Vagina (tissue), 2 donors: ENCODE results near the gene AMACR. TPM values are rescaled to one million over a fixed set of nuclear protein-coding genes. Genes with fewer than 3 reads are reported as not detected.

ENCODE experiments used
- DNase-seq, 2 donors: peaks; one replicate each; pipeline ENCODE4 v3.0.0-alpha.2; 2017; ENCODE audit errors: extremely low spot score in 2 of 2
- H3K27ac ChIP-seq: fragments of 200-600 bp; sonication (generic); one replicate; pipeline ENCODE4 v1.5.1; 2019
- H3K27me3 ChIP-seq: fragments of 200-600 bp; sonication (generic); one replicate; pipeline ENCODE4 v1.5.1; 2019
- H3K36me3 ChIP-seq, 2 donors: fragments of 200-600 bp; sonication (generic); one replicate each; pipeline ENCODE4 v1.5.1; 2017 to 2019
- H3K4me1 ChIP-seq: fragments of 200-600 bp; sonication (generic); one replicate; pipeline ENCODE4 v1.5.1; 2019
- H3K4me3 ChIP-seq, 2 donors: fragments of 200-600 bp; sonication (generic); 1 replicate in 1 of 2; 2 replicates in 1 of 2; pipeline ENCODE4 v1.5.1; 2016 to 2019
- H3K9me3 ChIP-seq: fragments of 200-600 bp; sonication (generic); one replicate; pipeline ENCODE4 v1.5.1; 2019
- POLR2A ChIP-seq, 2 donors: fragments of 450-650 bp; IDR thresholded peaks; one replicate each; pipeline ENCODE4 v1.6.1; 2017; ENCODE audit warnings: antibody characterized with exemption in 2 of 2, mild to moderate bottlenecking in 2 of 2, moderate library complexity in 2 of 2
- POLR2AphosphoS5 ChIP-seq, 2 donors: sonication (generic); formaldehyde crosslinking; IDR thresholded peaks; one replicate each; pipeline ENCODE4 v1.9.0; 2017; ENCODE audit warnings: antibody characterized with exemption in 2 of 2, mild to moderate bottlenecking in 2 of 2, low read depth in 1 of 2; ENCODE audit not compliant: insufficient read depth in 1 of 2
- intact Hi-C: fragments of 100-400 bp; cut with DNase I; formaldehyde crosslinking; loops from one replicate; pipeline ENCODE4 v1.15.1; 2023
- total RNA-seq: library from RNA; depleted of rRNA; stranded (reverse); fragments of >200 nt; gene quantifications from one replicate; pipeline ENCODE4 v1.2.3, GENCODE V29; 2016
- TF ChIP-seq, protein P1 (sequence below), 3 experiments: fragments of 450-650 bp in 2 of 3; fragments of 200-600 bp in 1 of 3; sonication (generic) in 1 of 3; IDR thresholded peaks; one replicate each; pipeline ENCODE4 v1.5.1; 2017 to 2019; ENCODE audit warnings: antibody characterized with exemption in 3 of 3, mild to moderate bottlenecking in 2 of 3, moderate library complexity in 2 of 3

The AMACR gene
- total RNA-seq, 1 donor from 2014 or later, result 4.9 TPM

- DNase-seq, result no peak
- H3K36me3 ChIP-seq, result peaks cover 0 to 13% of the 10 kb centered on the region in 2 donors
- intact Hi-C loops, result loop anchor here (5.0 kb wide), 1 partner anchor 451 kb away; no protein-coding TSS in a partner anchor
Measured at GRCh38 chr5:34038390-34038789, 30.5 kb upstream of the AMACR start.

GRCh38 chr5:34037726-34038125, 29.9 kb upstream of the AMACR start:
- Histone ChIP-seq H3K27me3 (no peaks in the 10 kb centered on the region), H3K4me1 (peaks cover 8% of the 10 kb centered on the region), H3K4me3 (no peak overlapping the region), H3K9me3 (no peaks in the 10 kb centered on the region), H3K36me3 (peaks cover 0 to 13% of the 10 kb centered on the region in 2 donors), H3K27ac (no peak overlapping the region)
- intact Hi-C loops, result loop anchor here (5.0 kb wide), 1 partner anchor 450 kb away; no protein-coding TSS in a partner anchor
- no peak for DNase-seq
- TF ChIP-seq POLR2AphosphoS5 (IDR thresholded peaks at IDR 0.05; ENCODE audit: insufficient read depth in 1 of 2, low read depth in 1 of 2) (no peak), POLR2A (IDR thresholded peaks at IDR 0.05) (no peak)
- TF ChIP-seq, protein P1, sequence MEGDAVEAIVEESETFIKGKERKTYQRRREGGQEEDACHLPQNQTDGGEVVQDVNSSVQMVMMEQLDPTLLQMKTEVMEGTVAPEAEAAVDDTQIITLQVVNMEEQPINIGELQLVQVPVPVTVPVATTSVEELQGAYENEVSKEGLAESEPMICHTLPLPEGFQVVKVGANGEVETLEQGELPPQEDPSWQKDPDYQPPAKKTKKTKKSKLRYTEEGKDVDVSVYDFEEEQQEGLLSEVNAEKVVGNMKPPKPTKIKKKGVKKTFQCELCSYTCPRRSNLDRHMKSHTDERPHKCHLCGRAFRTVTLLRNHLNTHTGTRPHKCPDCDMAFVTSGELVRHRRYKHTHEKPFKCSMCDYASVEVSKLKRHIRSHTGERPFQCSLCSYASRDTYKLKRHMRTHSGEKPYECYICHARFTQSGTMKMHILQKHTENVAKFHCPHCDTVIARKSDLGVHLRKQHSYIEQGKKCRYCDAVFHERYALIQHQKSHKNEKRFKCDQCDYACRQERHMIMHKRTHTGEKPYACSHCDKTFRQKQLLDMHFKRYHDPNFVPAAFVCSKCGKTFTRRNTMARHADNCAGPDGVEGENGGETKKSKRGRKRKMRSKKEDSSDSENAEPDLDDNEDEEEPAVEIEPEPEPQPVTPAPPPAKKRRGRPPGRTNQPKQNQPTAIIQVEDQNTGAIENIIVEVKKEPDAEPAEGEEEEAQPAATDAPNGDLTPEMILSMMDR (IDR thresholded peaks at IDR 0.05), result no peak

More at GRCh38 chr5:34038390-34038789, 30.5 kb upstream of the AMACR start:
- H3K4me3 ChIP-seq, result no peak overlapping the region
- H3K27ac ChIP-seq, result no peak overlapping the region
- TF ChIP-seq POLR2A (IDR thresholded peaks at IDR 0.05) (no peak), POLR2AphosphoS5 (IDR thresholded peaks at IDR 0.05; ENCODE audit: insufficient read depth in 1 of 2, low read depth in 1 of 2) (no peak)
- TF ChIP-seq, protein P1 (IDR thresholded peaks at IDR 0.05), result no peak
- H3K27me3 ChIP-seq, result no peaks in the 10 kb centered on the region
- H3K9me3 ChIP-seq, result no peaks in the 10 kb centered on the region
- peaks cover 14% of the 10 kb centered on the region for H3K4me1 ChIP-seq

GRCh38 chr5:34035756-34036155, 27.9 kb upstream of the AMACR start:
- H3K36me3 ChIP-seq, result peaks cover 0 to 13% of the 10 kb centered on the region in 2 donors
- H3K27me3 ChIP-seq, result no peaks in the 10 kb centered on the region
- no peaks in the 10 kb centered on the region for H3K4me1 ChIP-seq
- no peak for DNase-seq
- intact Hi-C loops, result loop anchor here (5.0 kb wide), 1 partner anchor 448 kb away; no protein-coding TSS in a partner anchor
- H3K27ac ChIP-seq, result no peak overlapping the region
- no peak for TF ChIP-seq POLR2AphosphoS5 (IDR thresholded peaks at IDR 0.05; ENCODE audit: insufficient read depth in 1 of 2, low read depth in 1 of 2)
- no peaks in the 10 kb centered on the region for H3K9me3 ChIP-seq
- no peak overlapping the region for H3K4me3 ChIP-seq

GRCh38 chr5:34034534-34035327, 26.9 kb upstream of the AMACR start:
- DNase-seq, result no peak
- H3K9me3 ChIP-seq, result no peaks in the 10 kb centered on the region
- intact Hi-C loops, result loop anchor here (5.0 kb wide), 1 partner anchor 447 kb away; no protein-coding TSS in a partner anchor
- H3K4me1 ChIP-seq, result peaks cover 6% of the 10 kb centered on the region
- no peak overlapping the region for H3K27ac ChIP-seq
- H3K4me3 ChIP-seq, result no peak overlapping the region
- TF ChIP-seq, protein P1 (IDR thresholded peaks at IDR 0.05), result no peak
- TF ChIP-seq POLR2A (IDR thresholded peaks at IDR 0.05) (no peak), POLR2AphosphoS5 (IDR thresholded peaks at IDR 0.05; ENCODE audit: insufficient read depth in 1 of 2, low read depth in 1 of 2) (no peak)
- peaks cover 0 to 13% of the 10 kb centered on the region in 2 donors for H3K36me3 ChIP-seq
- no peaks in the 10 kb centered on the region for H3K27me3 ChIP-seq

DNA sequence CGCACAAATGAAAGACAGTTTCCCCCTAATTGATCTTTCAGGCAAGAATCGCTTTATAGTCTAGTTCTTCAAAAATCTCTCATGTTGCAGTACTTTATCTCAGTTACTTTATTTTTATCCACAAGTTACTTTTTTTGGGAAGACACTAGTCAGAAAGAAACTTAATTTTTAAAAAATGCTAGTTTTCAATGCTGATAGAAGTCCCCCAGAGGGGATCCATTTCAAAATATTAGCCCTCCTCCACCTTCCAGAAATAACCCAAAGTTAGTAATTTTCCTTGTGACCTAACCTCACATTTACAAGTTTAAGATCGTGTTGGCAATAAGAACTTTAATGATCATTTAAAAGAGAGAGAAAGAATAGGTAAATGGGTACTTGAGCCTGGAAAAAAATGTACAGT, 24.1 kb upstream of the AMACR start:
- no peaks in the 10 kb centered on the region for H3K9me3 ChIP-seq
- no peak for DNase-seq
- H3K27ac ChIP-seq, result no peak overlapping the region
- H3K4me1 ChIP-seq, result peaks cover 6% of the 10 kb centered on the region
- H3K4me3 ChIP-seq, result no peak overlapping the region
- H3K36me3 ChIP-seq, result peaks cover 0 to 13% of the 10 kb centered on the region in 2 donors
- TF ChIP-seq, protein P1 (IDR thresholded peaks at IDR 0.05), result no peak
- TF ChIP-seq POLR2AphosphoS5 (IDR thresholded peaks at IDR 0.05; ENCODE audit: insufficient read depth in 1 of 2, low read depth in 1 of 2), result no peak
- TF ChIP-seq POLR2A (IDR thresholded peaks at IDR 0.05), result no peak
- no peaks in the 10 kb centered on the region for H3K27me3 ChIP-seq
- intact Hi-C loops, result no loop called here
